Spleen (tissue), 7 donors: ENCODE results near the gene BTD.

ENCODE experiments used
- POLR2A ChIP-seq, 3 donors: fragments of 450-650 bp; IDR thresholded peaks; one replicate each; pipeline ENCODE4 v1.5.1; 2017; ENCODE audit warnings: antibody characterized with exemption in 3 of 3, mild to moderate bottlenecking in 1 of 3
- TF ChIP-seq, protein P1 (sequence below), 11 experiments: fragments of 200-600 bp in 7 of 11; fragments of 450-650 bp in 4 of 11; sonication (generic) in 4 of 11; IDR thresholded peaks in 8 of 11; conservative IDR thresholded peaks in 3 of 11; 1 replicate in 7 of 11; 2 replicates in 4 of 11; pipeline versions ENCODE4 v1.4.0 to v1.8.0; 2016 to 2021; ENCODE audit warnings: antibody characterized with exemption in 11 of 11, inconsistent platforms in 4 of 11, mild to moderate bottlenecking in 1 of 11
- donor health status: DM: no; HTN: no; CAD: no; lungs with moderate emphysema.
- donor health status: DM: no; HTN: no; CAD: no.
- donor health status: DM: no; HTN: no; CAD: no.

DNA sequence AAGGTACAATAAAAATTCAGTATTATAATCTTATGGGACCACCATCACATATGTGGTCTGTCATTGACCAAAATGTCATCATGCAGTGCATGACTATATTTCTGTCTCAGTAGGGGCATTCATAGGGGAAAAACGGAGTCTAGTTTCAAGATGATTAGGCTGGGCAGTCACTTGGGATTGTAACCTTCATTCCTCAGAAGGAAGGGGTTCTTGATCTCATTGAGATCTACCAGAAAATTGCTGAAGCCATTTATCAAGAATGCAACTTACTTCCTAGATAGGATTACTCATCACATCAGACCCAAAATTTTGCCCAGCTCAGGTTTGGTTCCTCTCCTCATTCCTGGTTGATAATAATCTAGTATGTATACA, 37.3 kb downstream of the BTD start:
- TF ChIP-seq POLR2A (IDR thresholded peaks at IDR 0.05), result no peak
- TF ChIP-seq, protein P1, sequence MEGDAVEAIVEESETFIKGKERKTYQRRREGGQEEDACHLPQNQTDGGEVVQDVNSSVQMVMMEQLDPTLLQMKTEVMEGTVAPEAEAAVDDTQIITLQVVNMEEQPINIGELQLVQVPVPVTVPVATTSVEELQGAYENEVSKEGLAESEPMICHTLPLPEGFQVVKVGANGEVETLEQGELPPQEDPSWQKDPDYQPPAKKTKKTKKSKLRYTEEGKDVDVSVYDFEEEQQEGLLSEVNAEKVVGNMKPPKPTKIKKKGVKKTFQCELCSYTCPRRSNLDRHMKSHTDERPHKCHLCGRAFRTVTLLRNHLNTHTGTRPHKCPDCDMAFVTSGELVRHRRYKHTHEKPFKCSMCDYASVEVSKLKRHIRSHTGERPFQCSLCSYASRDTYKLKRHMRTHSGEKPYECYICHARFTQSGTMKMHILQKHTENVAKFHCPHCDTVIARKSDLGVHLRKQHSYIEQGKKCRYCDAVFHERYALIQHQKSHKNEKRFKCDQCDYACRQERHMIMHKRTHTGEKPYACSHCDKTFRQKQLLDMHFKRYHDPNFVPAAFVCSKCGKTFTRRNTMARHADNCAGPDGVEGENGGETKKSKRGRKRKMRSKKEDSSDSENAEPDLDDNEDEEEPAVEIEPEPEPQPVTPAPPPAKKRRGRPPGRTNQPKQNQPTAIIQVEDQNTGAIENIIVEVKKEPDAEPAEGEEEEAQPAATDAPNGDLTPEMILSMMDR (IDR thresholded peaks at IDR 0.05 in 8 of 11, conservative IDR thresholded peaks at IDR 0.05 in 3 of 11), result no peak
